Neural cell (in vitro differentiated cells): Measurements from ENCODE around the gene STYK1. TPM values are rescaled to one million over a fixed set of nuclear protein-coding genes. Genes with fewer than 3 reads are reported as not detected.

ENCODE experiments used
- H2AFZ ChIP-seq: fragments of 200-600, 300-800 bp; sonication (generic), shearing (Covaris generic); 2 replicates; pipeline ENCODE4 v1.6.0; 2014; ENCODE audit warnings: low read depth, mild to moderate bottlenecking, antibody characterized with exemption, low read length, moderate library complexity
- H3F3A ChIP-seq: fragments of 200-600 bp; shearing (Covaris generic); 2 replicates; pipeline ENCODE4 v1.6.1; 2016; ENCODE audit warnings: mild to moderate bottlenecking, moderate library complexity, mixed read lengths, antibody characterized with exemption, low read length; ENCODE audit not compliant: insufficient read depth, poor library complexity, severe bottlenecking
- H3K27ac ChIP-seq: fragments of 200-600, 300-800 bp; sonication (generic), shearing (Covaris generic); 2 replicates; pipeline ENCODE4 v1.5.1; 2014; ENCODE audit warnings: mild to moderate bottlenecking, low read length, moderate library complexity
- H3K27me3 ChIP-seq: fragments of 300-800, 200-600 bp; sonication (generic), shearing (Covaris generic); 2 replicates; pipeline ENCODE4 v1.6.0; 2014; ENCODE audit warnings: mild to moderate bottlenecking, low read depth, low read length, moderate library complexity; ENCODE audit not compliant: insufficient read depth
- H3K36me3 ChIP-seq: fragments of 300-800, 200-600 bp; sonication (generic), shearing (Covaris generic); 2 replicates; pipeline ENCODE4 v1.5.1; 2014; ENCODE audit warnings: mild to moderate bottlenecking, antibody characterized with exemption, low read length, moderate library complexity; ENCODE audit not compliant: insufficient read depth
- H3K4me2 ChIP-seq: fragments of 300-800, 200-600 bp; sonication (generic), shearing (Covaris generic); 2 replicates; pipeline ENCODE4 v1.6.0; 2014; ENCODE audit warnings: mild to moderate bottlenecking, low read length
- H3K4me3 ChIP-seq: fragments of 300-800, 200-600 bp; sonication (generic), shearing (Covaris generic); 2 replicates; pipeline ENCODE4 v1.5.1; 2014; ENCODE audit warnings: mild to moderate bottlenecking, low read length, moderate library complexity
- H3K79me2 ChIP-seq: fragments of 200-600 bp; shearing (Covaris generic); replicated peaks from 2 replicates; pipeline ENCODE4 v1.6.0; 2014; ENCODE audit warnings: mild to moderate bottlenecking, low read length, moderate library complexity; ENCODE audit not compliant: insufficient read depth
- H3K9ac ChIP-seq: fragments of 300-800, 200-600 bp; sonication (generic), shearing (Covaris generic); 2 replicates; pipeline ENCODE4 v1.6.1; 2016; ENCODE audit warnings: mild to moderate bottlenecking, low read length, mixed read lengths
- H3K9me2 ChIP-seq: fragments of 200-600 bp; shearing (Covaris generic); 2 replicates; pipeline ENCODE4 v1.6.1; 2016; ENCODE audit warnings: mild to moderate bottlenecking, low read length, mixed read lengths; ENCODE audit not compliant: insufficient read depth
- H3K9me3 ChIP-seq: fragments of 200-600, 300-800 bp; sonication (generic), shearing (Covaris generic); 2 replicates; pipeline ENCODE4 v1.6.1; 2016; ENCODE audit warnings: mild to moderate bottlenecking, mixed run types, low read length, moderate library complexity, mixed read lengths
- H4K20me1 ChIP-seq: fragments of 200-600 bp; shearing (Covaris generic); 2 replicates; pipeline ENCODE4 v1.6.1; 2016; ENCODE audit warnings: mild to moderate bottlenecking, mixed run types; ENCODE audit not compliant: insufficient read depth
- EP300 ChIP-seq: fragments of 450-650 bp; conservative IDR thresholded peaks from 2 replicates; pipeline ENCODE4 v1.6.1; 2014; ENCODE audit warnings: antibody characterized with exemption, mild to moderate bottlenecking, moderate library complexity; ENCODE audit not compliant: poor library complexity, severe bottlenecking
- EZH2 ChIP-seq: fragments of 200-600, 300-800 bp; shearing (Covaris generic), sonication (generic); IDR thresholded peaks from 2 replicates; pipeline ENCODE4 v1.6.1; 2014; ENCODE audit warnings: antibody characterized with exemption, low read length, borderline replicate concordance, mild to moderate bottlenecking; ENCODE audit not compliant: insufficient read depth, poor library complexity, severe bottlenecking
- MXI1 ChIP-seq: fragments of 450-650 bp; conservative IDR thresholded peaks from 2 replicates; pipeline ENCODE4 v1.6.1; 2014; ENCODE audit warnings: antibody characterized with exemption, mild to moderate bottlenecking; ENCODE audit not compliant: poor library complexity, severe bottlenecking
- POLR2AphosphoS5 ChIP-seq: IDR thresholded peaks from 2 replicates; pipeline ENCODE4 v1.6.1; 2012
- RAD21 ChIP-seq: fragments of 450-650 bp; conservative IDR thresholded peaks from 2 replicates; pipeline ENCODE4 v1.6.1; 2014; ENCODE audit warnings: antibody characterized with exemption, mild to moderate bottlenecking, moderate library complexity
- SMC3 ChIP-seq: fragments of 450-650 bp; conservative IDR thresholded peaks from 2 replicates; pipeline ENCODE4 v1.6.1; 2014; ENCODE audit warnings: antibody characterized with exemption, mild to moderate bottlenecking, moderate library complexity; ENCODE audit not compliant: poor library complexity
- TAF1 ChIP-seq: IDR thresholded peaks from 2 replicates; pipeline ENCODE4 v1.6.1; 2012; ENCODE audit warnings: low read depth
- polyA plus RNA-seq: library from polyadenylated mRNA; depleted of rRNA; stranded (reverse); fragments of >200 nt; gene quantifications from 2 replicates; pipeline ENCODE4 v1.2.3, GENCODE V29; 2014
- TF ChIP-seq, protein P1 (sequence below): IDR thresholded peaks from 2 replicates; pipeline ENCODE4 v1.6.1; 2012; ENCODE audit warnings: borderline replicate concordance
- TF ChIP-seq, protein P2 (sequence below): fragments of 450-650 bp; IDR thresholded peaks from 2 replicates; pipeline ENCODE4 v1.5.1; 2014; ENCODE audit warnings: antibody characterized with exemption, mild to moderate bottlenecking, moderate library complexity; ENCODE audit not compliant: poor library complexity, severe bottlenecking

Gene STYK1
- polyA plus RNA-seq, 1 donor from 2014 or later, result 0.24 TPM

DNA sequence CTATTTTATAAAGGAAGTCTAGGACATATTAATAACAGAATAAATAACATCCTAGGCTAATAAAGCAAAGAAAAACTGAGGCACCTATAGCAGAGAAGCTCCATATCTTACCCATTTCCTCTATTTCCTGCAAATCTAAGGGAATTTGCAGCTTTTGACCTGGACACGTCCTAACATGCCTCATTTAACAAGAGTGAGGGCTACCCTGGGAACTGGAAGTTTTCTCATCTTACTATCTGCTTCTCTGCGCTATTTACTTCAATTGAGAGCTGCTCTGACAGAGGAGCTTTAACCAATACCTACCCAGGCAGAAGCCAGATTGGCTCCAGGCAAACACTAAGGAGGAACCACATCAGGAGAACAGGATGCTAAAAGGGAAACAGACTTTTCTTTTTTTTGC, 43.6 kb upstream of the STYK1 start:
- no peak overlapping the region for H3K4me2 ChIP-seq
- no peaks in the 10 kb centered on the region for H3K36me3 ChIP-seq
- H3K9ac ChIP-seq, result no peak overlapping the region
- H3K9me3 ChIP-seq, result no peaks in the 10 kb centered on the region
- no peaks in the 10 kb centered on the region for H3F3A ChIP-seq
- H4K20me1 ChIP-seq, result no peaks in the 10 kb centered on the region
- H2AFZ ChIP-seq, result no peak overlapping the region
- no peak overlapping the region for H3K27ac ChIP-seq
- no peaks in the 10 kb centered on the region for H3K9me2 ChIP-seq
- H3K79me2 ChIP-seq, result peaks cover 4% of the 10 kb centered on the region
- peaks cover 15% of the 10 kb centered on the region for H3K27me3 ChIP-seq
- TF ChIP-seq SMC3 (no peak), MXI1 (no peak), EZH2 (no peak), EP300 (no peak), RAD21 (no peak)
- TF ChIP-seq, protein P1, sequence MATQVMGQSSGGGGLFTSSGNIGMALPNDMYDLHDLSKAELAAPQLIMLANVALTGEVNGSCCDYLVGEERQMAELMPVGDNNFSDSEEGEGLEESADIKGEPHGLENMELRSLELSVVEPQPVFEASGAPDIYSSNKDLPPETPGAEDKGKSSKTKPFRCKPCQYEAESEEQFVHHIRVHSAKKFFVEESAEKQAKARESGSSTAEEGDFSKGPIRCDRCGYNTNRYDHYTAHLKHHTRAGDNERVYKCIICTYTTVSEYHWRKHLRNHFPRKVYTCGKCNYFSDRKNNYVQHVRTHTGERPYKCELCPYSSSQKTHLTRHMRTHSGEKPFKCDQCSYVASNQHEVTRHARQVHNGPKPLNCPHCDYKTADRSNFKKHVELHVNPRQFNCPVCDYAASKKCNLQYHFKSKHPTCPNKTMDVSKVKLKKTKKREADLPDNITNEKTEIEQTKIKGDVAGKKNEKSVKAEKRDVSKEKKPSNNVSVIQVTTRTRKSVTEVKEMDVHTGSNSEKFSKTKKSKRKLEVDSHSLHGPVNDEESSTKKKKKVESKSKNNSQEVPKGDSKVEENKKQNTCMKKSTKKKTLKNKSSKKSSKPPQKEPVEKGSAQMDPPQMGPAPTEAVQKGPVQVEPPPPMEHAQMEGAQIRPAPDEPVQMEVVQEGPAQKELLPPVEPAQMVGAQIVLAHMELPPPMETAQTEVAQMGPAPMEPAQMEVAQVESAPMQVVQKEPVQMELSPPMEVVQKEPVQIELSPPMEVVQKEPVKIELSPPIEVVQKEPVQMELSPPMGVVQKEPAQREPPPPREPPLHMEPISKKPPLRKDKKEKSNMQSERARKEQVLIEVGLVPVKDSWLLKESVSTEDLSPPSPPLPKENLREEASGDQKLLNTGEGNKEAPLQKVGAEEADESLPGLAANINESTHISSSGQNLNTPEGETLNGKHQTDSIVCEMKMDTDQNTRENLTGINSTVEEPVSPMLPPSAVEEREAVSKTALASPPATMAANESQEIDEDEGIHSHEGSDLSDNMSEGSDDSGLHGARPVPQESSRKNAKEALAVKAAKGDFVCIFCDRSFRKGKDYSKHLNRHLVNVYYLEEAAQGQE, result no peak
- H3K4me3 ChIP-seq, result no peak overlapping the region

DNA sequence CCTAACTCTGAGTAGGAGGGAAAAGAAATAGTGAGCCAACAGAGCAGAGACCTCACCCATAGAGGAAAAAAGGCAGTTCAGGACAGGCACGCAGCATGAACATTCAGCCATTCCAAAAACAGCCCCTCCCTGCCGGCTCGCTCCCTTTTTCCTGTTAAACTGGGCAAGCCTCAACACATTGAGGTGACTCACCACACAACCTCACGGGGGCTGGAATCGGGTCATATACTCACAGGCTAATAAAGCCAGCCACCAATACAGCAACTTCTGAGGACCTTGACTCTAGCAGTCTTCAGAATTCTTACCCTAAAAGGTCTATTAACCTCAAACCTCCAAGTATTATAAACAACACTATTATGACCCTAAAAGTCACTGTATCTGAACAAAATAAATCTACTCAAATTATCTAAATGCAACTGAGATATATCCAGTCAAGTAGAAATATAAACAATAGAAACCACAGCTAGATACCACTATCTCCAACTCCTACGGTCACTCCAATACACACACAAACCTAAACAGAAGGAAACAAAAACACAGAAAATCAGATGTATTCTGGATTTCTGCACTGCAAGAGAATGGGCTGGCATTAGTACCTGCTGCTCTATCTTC, 43.0 kb upstream of the STYK1 start:
- Histone ChIP-seq H3K27me3 (peaks cover 9% of the 10 kb centered on the region), H3K9me2 (no peaks in the 10 kb centered on the region), H3K4me2 (no peak overlapping the region), H3K36me3 (no peaks in the 10 kb centered on the region), H3K4me3 (no peak overlapping the region), H3K9ac (no peak overlapping the region), H3K27ac (no peak overlapping the region), H3K9me3 (no peaks in the 10 kb centered on the region), H3F3A (no peaks in the 10 kb centered on the region), H3K79me2 (peaks cover 4% of the 10 kb centered on the region), H4K20me1 (no peaks in the 10 kb centered on the region), H2AFZ (no peak overlapping the region)
- no peak for TF ChIP-seq MXI1
- no peak for TF ChIP-seq EZH2
- TF ChIP-seq RAD21, result no peak
- TF ChIP-seq, protein P2, sequence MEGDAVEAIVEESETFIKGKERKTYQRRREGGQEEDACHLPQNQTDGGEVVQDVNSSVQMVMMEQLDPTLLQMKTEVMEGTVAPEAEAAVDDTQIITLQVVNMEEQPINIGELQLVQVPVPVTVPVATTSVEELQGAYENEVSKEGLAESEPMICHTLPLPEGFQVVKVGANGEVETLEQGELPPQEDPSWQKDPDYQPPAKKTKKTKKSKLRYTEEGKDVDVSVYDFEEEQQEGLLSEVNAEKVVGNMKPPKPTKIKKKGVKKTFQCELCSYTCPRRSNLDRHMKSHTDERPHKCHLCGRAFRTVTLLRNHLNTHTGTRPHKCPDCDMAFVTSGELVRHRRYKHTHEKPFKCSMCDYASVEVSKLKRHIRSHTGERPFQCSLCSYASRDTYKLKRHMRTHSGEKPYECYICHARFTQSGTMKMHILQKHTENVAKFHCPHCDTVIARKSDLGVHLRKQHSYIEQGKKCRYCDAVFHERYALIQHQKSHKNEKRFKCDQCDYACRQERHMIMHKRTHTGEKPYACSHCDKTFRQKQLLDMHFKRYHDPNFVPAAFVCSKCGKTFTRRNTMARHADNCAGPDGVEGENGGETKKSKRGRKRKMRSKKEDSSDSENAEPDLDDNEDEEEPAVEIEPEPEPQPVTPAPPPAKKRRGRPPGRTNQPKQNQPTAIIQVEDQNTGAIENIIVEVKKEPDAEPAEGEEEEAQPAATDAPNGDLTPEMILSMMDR, result no peak
- TF ChIP-seq TAF1, result no peak
- no peak for TF ChIP-seq SMC3
- no peak for TF ChIP-seq POLR2AphosphoS5
- no peak for TF ChIP-seq EP300
- TF ChIP-seq, protein P1, result no peak
